ENCODE measurements around the gene TOLLIP.

GRCh38 chr11:1271927-1272326, 37.5 kb downstream of the TOLLIP start:
- TF ChIP-seq, protein P1, sequence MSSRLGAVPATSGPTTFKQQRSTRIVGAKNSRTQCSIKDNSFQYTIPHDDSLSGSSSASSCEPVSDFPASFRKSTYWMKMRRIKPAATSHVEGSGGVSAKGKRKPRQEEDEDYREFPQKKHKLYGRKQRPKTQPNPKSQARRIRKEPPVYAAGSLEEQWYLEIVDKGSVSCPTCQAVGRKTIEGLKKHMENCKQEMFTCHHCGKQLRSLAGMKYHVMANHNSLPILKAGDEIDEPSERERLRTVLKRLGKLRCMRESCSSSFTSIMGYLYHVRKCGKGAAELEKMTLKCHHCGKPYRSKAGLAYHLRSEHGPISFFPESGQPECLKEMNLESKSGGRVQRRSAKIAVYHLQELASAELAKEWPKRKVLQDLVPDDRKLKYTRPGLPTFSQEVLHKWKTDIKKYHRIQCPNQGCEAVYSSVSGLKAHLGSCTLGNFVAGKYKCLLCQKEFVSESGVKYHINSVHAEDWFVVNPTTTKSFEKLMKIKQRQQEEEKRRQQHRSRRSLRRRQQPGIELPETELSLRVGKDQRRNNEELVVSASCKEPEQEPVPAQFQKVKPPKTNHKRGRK (CRISPR knock-in tag; IDR thresholded peaks at IDR 0.05; ENCODE audit: borderline replicate concordance): no peak
- no peak for TF ChIP-seq TEAD4 (CRISPR knock-in tag; IDR thresholded peaks at IDR 0.05)
- no peak for TF ChIP-seq CBFB (CRISPR knock-in tag; IDR thresholded peaks at IDR 0.05; ENCODE audit: low read depth)
- TF ChIP-seq USF2 (CRISPR knock-in tag; IDR thresholded peaks at IDR 0.05): no peak
- TF ChIP-seq, protein P2, sequence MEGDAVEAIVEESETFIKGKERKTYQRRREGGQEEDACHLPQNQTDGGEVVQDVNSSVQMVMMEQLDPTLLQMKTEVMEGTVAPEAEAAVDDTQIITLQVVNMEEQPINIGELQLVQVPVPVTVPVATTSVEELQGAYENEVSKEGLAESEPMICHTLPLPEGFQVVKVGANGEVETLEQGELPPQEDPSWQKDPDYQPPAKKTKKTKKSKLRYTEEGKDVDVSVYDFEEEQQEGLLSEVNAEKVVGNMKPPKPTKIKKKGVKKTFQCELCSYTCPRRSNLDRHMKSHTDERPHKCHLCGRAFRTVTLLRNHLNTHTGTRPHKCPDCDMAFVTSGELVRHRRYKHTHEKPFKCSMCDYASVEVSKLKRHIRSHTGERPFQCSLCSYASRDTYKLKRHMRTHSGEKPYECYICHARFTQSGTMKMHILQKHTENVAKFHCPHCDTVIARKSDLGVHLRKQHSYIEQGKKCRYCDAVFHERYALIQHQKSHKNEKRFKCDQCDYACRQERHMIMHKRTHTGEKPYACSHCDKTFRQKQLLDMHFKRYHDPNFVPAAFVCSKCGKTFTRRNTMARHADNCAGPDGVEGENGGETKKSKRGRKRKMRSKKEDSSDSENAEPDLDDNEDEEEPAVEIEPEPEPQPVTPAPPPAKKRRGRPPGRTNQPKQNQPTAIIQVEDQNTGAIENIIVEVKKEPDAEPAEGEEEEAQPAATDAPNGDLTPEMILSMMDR (IDR thresholded peaks at IDR 0.05): no peak
- no peak for TF ChIP-seq JUN (CRISPR knock-in tag; IDR thresholded peaks at IDR 0.05)
- no peak for TF ChIP-seq ZNF121 (CRISPR knock-in tag; IDR thresholded peaks at IDR 0.05)
- no peak for TF ChIP-seq ZNF281 (CRISPR knock-in tag; IDR thresholded peaks at IDR 0.05)
- no peak for TF ChIP-seq MXD4 (CRISPR knock-in tag; IDR thresholded peaks at IDR 0.05; ENCODE audit: borderline replicate concordance)
- no peak for TF ChIP-seq CREB1 (CRISPR knock-in tag; IDR thresholded peaks at IDR 0.05)

Data from WTC11 (cell line).